Activated naive CD4-positive, alpha-beta T cell treated with anti-CD3 and anti-CD28 coated beads for 36 hours (primary cell): ENCODE data around the gene CACNA1C. TPM values are rescaled to one million over a fixed set of nuclear protein-coding genes. Genes with fewer than 3 reads are reported as not detected.

Source experiments
- CTCF ChIA-PET: fragments of 350-600 bp; sonication (Branson Sonifier 250); formaldehyde crosslinking; loops from one replicate; lab custom pipeline; 2021; ENCODE audit warnings: antibody characterized with exemption; lab: Charles Lee
- DNase-seq: peaks from one replicate; pipeline ENCODE4 v3.0.0-alpha.2; 2020
- H3K27ac Mint-ChIP-seq: one replicate; pipeline ENCODE4 v1.8.0; 2021; ENCODE audit warnings: mild to moderate bottlenecking, mixed read lengths
- H3K27me3 Mint-ChIP-seq: one replicate; pipeline ENCODE4 v1.8.0; 2021; ENCODE audit warnings: low read depth, mixed read lengths
- H3K36me3 Mint-ChIP-seq: one replicate; pipeline ENCODE4 v1.8.0; 2021; ENCODE audit warnings: low read depth, mixed read lengths
- H3K4me1 Mint-ChIP-seq: one replicate; pipeline ENCODE4 v1.8.0; 2021; ENCODE audit warnings: low read depth, mixed read lengths
- H3K4me3 Mint-ChIP-seq: one replicate; pipeline ENCODE4 v1.8.0; 2021; ENCODE audit warnings: mild to moderate bottlenecking, moderate library complexity, mixed read lengths
- H3K9me3 Mint-ChIP-seq: one replicate; pipeline ENCODE4 v1.8.0; 2021; ENCODE audit warnings: mixed read lengths
- intact Hi-C: fragments of 100-400 bp; cut with micrococcal nuclease; formaldehyde crosslinking; loops from one replicate; pipeline ENCODE4 v1.15.1; 2023
- total RNA-seq, 2 experiments: library from RNA; stranded (reverse); gene quantifications; one replicate each; pipeline ENCODE4 v1.2.3, GENCODE V29; 2021

The CACNA1C gene
- total RNA-seq, 2 experiments from 2014 or later, result 0.02 to 0.12 TPM

DNA sequence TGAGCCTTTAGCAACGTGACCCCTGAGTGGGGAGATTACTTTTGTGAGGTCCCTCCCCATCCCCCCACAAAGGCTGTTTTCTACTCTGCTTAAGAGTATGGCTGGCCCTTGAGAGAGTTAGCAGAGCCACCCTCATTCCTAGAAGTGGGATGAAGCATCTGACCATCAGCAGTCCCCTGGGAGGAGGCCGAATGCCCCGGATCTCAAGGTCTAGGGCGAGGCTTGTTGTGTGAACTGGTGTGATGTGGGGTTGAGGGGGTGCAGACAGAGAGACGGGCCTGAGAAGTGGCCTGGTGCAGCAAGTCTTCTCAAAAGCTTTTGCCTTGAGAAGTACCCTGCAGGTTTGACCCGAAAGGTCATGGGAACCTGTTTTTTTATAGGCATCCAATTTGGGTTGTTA, 589.0 kb downstream of the CACNA1C start:
- peaks cover 20% of the 10 kb centered on the region for H3K27me3 Mint-ChIP-seq
- DNase-seq, result no peak
- CTCF ChIA-PET, result no interaction called here
- H3K27ac Mint-ChIP-seq, result no peak overlapping the region
- H3K36me3 Mint-ChIP-seq, result no peaks in the 10 kb centered on the region
- H3K9me3 Mint-ChIP-seq, result no peaks in the 10 kb centered on the region
- H3K4me3 Mint-ChIP-seq, result no peak overlapping the region
- intact Hi-C loops, result no loop called here
- peaks cover 16% of the 10 kb centered on the region for H3K4me1 Mint-ChIP-seq

DNA sequence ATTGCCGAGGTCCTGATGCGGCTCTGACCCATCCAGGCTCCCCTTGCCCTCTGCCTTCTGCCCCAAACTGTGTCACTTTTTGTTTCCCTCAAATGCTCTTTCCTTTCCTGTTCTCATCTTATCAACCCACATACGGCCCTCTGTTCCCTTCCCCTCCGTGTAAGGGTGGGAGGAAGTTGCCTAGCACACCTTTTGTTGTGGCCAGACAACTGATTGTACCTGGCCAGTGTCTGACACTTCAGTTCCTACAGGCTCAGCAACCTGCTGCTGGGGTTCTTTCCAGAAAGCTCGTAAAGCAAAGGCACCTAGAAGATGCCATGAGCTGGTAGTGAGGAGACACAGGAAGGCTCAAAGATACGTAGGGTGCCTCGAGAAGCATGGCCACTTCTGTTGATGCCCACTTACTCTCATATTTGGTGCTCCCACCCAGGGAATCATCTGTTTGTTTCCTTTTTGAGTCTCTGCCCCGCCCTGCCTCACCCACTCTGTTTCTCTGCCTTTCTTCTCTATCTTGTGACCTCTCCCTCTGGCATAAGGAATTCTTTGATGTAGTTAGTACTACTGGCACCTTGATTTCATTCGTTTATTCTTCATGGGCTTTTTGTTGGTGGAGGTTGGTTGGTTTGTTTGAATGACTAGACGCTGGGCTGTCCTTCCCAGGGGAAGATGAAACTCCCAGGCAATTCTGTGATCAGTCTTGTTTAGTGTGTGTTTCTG, 589.5 kb downstream of the CACNA1C start:
- Mint-ChIP-seq H3K9me3 (no peaks in the 10 kb centered on the region), H3K36me3 (no peaks in the 10 kb centered on the region), H3K27ac (no peak overlapping the region), H3K27me3 (peaks cover 20% of the 10 kb centered on the region), H3K4me1 (peaks cover 16% of the 10 kb centered on the region), H3K4me3 (no peak overlapping the region)
- CTCF ChIA-PET, result no interaction called here
- peak; percentile 26 for DNase-seq
- intact Hi-C loops, result no loop called here

DNA sequence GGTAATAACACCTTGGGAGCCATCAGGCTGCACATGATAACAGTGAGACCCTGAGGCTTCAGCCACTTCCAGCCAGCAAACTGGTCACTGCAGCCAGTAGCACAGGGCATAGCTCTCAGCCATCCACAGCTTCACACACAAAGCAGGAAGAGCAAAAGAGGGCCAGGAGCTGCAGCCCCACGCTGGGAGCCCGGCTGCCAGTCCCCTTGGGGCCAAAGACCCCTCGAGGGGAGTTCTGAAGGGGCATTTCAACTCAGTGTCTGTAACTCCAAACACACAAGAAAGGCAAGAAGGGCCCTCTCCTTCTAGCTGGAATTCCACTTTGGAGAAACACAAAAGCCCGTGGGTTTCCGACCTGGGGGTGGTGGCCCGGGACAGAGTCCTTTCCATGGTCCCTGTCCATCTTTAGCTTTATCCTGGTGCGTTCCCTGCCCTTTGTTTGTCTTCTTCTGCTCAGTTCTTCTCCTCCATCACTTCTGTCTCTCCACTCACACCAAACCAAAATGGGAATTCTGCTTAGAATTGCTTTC, 590.2 kb downstream of the CACNA1C start:
- CTCF ChIA-PET, result no interaction called here
- H3K27me3 Mint-ChIP-seq, result peaks cover 20% of the 10 kb centered on the region
- no peaks in the 10 kb centered on the region for H3K36me3 Mint-ChIP-seq
- DNase-seq, result no peak
- H3K4me3 Mint-ChIP-seq, result no peak overlapping the region
- intact Hi-C loops, result no loop called here
- no peaks in the 10 kb centered on the region for H3K9me3 Mint-ChIP-seq
- H3K4me1 Mint-ChIP-seq, result peaks cover 16% of the 10 kb centered on the region
- no peak overlapping the region for H3K27ac Mint-ChIP-seq

DNA sequence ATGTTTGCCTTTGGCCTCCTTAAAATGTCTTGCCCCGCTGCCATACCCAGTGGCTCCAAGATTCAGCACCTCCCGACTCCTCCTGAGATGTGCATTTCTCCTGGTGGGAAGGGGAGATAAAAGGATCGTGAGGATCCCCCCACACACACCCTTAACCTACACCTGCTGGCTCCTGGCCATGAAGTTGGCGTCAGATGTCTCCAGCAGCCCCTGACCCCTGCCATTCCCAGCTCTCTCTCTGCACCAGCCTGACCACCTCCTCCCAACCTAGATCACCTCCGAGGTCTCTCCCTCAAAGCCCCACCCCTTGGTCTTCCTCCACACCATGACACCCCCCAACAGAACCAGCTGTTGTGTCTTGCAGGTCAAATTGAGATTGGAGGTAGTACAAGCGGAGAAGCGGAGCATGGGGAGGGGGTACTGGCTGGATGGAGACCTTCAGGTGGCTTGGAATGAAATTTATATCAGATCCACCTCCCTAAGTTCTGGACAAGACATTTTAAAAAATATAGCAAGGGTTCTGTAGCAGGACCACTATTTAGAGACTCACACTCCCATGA, 590.9 kb downstream of the CACNA1C start:
- H3K4me3 Mint-ChIP-seq, result no peak overlapping the region
- CTCF ChIA-PET, result no interaction called here
- H3K27ac Mint-ChIP-seq, result no peak overlapping the region
- no peaks in the 10 kb centered on the region for H3K9me3 Mint-ChIP-seq
- H3K36me3 Mint-ChIP-seq, result no peaks in the 10 kb centered on the region
- no peak for DNase-seq
- H3K4me1 Mint-ChIP-seq, result peaks cover 16% of the 10 kb centered on the region
- intact Hi-C loops, result no loop called here
- H3K27me3 Mint-ChIP-seq, result peaks cover 25% of the 10 kb centered on the region

DNA sequence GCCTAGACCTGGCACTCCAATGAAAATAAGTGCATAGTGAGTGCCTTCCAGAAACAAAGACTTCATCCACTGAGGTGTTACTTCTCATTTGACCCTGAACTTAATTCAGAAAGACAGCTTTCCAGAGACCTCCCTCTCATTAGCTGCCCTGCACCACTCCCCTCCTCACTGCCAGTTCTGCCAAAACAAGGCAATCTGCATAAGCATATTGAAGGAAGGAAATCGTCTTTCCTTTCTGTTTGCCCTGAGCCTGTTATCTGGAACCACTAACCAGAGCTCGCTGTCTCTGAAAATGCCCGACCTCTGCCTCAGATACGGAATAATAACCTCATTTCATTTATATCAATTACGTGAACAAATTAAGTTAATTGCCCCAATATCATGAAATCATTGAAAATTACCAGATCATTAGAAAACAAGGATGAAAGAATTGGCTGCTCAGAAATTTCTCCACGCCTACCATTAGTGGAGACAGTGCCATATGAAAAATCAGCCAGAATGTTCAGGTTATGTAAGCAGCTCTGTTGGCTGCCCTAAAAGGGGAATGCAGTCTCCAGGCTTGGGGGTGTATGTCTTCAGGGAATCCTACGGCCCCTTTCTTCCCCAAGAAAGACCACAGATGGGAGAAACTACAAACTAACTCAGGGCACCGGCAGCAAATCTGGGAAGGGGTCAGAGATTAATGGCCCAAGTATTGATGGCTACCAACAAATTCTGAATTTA, 592.1 kb downstream of the CACNA1C start:
- no peak overlapping the region for H3K4me3 Mint-ChIP-seq
- no peak overlapping the region for H3K27ac Mint-ChIP-seq
- H3K36me3 Mint-ChIP-seq, result no peaks in the 10 kb centered on the region
- peaks cover 16% of the 10 kb centered on the region for H3K4me1 Mint-ChIP-seq
- intact Hi-C loops, result no loop called here
- no peaks in the 10 kb centered on the region for H3K9me3 Mint-ChIP-seq
- no peak for DNase-seq
- H3K27me3 Mint-ChIP-seq, result peaks cover 29% of the 10 kb centered on the region
- CTCF ChIA-PET, result interaction anchor here (1.3 kb wide), 1 partner anchor 139 kb away, joined by 3 read pairs; no protein-coding TSS in a partner anchor

DNA sequence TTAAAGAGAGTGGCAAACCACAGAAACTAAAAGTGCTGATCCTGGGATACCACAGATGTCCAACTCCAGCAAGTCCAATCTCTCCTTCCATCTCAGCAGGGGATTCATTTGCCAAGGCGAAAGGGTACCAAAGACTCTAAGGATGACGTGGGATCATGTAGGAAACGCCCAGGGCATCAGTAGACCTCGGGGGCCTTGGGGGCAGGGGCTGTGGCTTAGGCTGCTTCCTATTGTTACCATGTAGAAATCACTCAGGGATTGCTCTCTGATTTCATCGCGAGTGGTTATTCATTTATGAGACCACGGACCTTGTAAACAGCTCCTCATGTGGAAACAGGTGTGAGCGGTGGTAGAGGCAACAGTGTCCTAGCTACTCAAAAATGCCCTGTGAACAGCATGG, 592.7 kb downstream of the CACNA1C start:
- Mint-ChIP-seq H3K36me3 (no peaks in the 10 kb centered on the region), H3K4me3 (no peak overlapping the region), H3K27ac (no peak overlapping the region), H3K27me3 (peaks cover 32% of the 10 kb centered on the region), H3K4me1 (peaks cover 16% of the 10 kb centered on the region), H3K9me3 (no peaks in the 10 kb centered on the region)
- CTCF ChIA-PET, result interaction anchor here (1.3 kb wide), 1 partner anchor 139 kb away, joined by 3 read pairs; no protein-coding TSS in a partner anchor
- DNase-seq, result no peak
- intact Hi-C loops, result no loop called here

DNA sequence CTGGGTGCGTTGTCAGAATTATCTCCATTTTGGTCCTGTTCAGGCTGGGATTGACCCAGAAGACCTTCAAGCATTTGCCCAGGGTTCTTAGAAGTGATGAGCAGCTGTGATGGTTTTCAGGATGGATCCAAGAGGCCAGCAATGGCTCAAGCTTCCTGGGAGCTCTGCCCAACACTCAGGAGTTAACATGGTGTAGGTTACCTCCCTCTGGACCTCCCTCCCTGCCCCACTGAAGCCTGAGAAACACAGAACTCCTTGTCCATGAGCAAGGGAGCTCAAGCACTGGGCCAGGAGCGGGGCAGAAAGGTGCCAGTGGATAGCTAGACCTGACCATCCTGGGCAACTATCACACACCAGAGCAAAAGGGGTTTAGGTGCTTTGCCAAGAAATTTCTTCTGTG, 593.6 kb downstream of the CACNA1C start:
- Mint-ChIP-seq H3K36me3 (no peaks in the 10 kb centered on the region), H3K9me3 (no peaks in the 10 kb centered on the region), H3K4me1 (peaks cover 13% of the 10 kb centered on the region), H3K4me3 (no peak overlapping the region), H3K27ac (no peak overlapping the region), H3K27me3 (peaks cover 32% of the 10 kb centered on the region)
- intact Hi-C loops, result no loop called here
- CTCF ChIA-PET, result interaction anchor here (0.6 to 1.3 kb wide), 4 partner anchors 13 to 138 kb away, joined by 3 to 4 read pairs (median 4); no protein-coding TSS in a partner anchor
- DNase-seq, result no peak

DNA sequence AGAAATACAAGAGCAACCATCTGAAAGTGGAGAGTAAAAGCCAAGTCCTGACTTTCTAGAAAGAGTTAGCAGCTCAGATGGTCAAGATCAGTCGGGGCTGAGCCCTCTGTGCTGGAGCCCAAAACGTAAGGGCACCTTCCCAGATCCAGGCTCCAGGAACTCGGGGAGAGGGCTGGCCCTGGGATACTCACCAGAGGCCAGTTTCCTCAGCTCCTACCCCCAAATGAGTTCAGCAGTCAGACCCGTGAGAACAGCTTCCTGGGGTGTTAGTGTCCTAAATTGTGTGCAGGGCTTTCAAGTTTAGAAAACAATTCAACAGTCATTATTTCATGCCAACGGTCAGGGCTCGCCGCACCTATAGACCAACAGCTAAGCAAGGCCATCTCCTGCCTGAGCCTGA, 594.4 kb downstream of the CACNA1C start:
- Mint-ChIP-seq H3K27ac (no peak overlapping the region), H3K9me3 (no peaks in the 10 kb centered on the region), H3K4me1 (peaks cover 7% of the 10 kb centered on the region), H3K4me3 (no peak overlapping the region), H3K27me3 (peaks cover 32% of the 10 kb centered on the region), H3K36me3 (no peaks in the 10 kb centered on the region)
- intact Hi-C loops, result no loop called here
- CTCF ChIA-PET, result no interaction called here
- DNase-seq, result no peak

DNA sequence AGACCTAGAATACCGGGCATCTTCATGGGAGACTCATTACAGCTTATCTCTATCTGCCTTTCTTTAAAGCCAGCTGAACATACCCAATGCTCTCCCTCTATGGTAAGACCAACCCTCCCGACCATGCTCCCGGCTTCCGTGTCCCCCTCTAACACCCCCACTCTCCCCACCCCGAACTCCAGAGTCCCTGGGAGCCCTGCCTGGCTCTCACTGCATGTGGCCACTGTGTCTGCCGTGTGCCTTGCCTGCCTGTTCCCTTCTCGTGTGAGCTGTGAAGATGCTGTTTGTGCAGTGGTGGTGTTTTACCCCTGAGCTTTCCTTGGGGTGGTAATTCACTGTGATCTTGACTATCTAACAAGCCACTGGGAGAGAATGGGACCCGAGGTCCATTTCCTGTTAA, 595.6 kb downstream of the CACNA1C start:
- no peak for DNase-seq
- Mint-ChIP-seq H3K9me3 (no peaks in the 10 kb centered on the region), H3K27ac (no peak overlapping the region), H3K36me3 (no peaks in the 10 kb centered on the region), H3K27me3 (peaks cover 32% of the 10 kb centered on the region), H3K4me1 (no peaks in the 10 kb centered on the region), H3K4me3 (no peak overlapping the region)
- CTCF ChIA-PET, result interaction anchor here (0.6 kb wide), 1 partner anchor 192 kb away, joined by 3 read pairs; no protein-coding TSS in a partner anchor
- intact Hi-C loops, result no loop called here

DNA sequence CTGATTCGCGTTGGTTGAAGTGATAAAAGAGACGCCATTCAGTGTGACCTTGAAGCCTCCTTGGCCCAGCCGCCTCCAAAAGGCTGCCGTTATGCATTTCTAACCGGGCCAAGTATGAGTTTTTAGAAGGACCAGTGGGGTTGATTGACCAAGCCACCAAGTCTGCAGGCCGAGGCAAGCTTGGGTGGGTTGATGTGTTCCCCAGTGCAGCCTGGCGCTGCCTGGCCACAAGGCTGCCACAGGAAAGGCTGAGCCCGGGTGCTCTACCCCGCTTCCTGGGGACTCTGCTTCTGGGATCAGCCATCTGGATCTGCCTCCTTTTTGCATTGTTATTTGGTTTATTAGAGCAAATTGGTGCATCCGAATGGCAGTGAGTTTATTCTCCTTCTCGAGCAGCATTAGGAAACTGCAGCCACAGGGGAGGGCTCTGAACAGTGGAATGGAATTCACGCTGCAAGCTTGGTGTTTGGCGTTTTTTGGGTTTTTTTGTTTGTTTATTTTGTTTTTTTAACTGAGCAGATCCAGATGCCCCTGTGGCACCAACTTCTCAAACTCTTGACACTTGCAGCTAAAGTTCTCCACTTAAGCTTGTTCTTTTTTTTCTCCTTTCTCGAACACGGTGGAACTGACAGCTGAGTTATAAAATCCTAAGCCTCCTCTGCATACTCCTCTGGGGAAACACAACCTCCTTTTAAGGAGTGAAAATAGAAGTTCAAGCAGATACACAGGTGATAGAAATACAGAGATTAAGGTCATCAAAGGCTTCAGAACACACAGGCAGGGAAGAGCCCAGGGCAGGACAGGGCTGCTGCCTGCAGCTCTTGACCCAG, 596.6 kb downstream of the CACNA1C start:
- no peaks in the 10 kb centered on the region for H3K36me3 Mint-ChIP-seq
- DNase-seq, result no peak
- CTCF ChIA-PET, result no interaction called here
- intact Hi-C loops, result no loop called here
- H3K4me3 Mint-ChIP-seq, result no peak overlapping the region
- H3K4me1 Mint-ChIP-seq, result no peaks in the 10 kb centered on the region
- H3K27ac Mint-ChIP-seq, result no peak overlapping the region
- H3K9me3 Mint-ChIP-seq, result no peaks in the 10 kb centered on the region
- H3K27me3 Mint-ChIP-seq, result peaks cover 28% of the 10 kb centered on the region

DNA sequence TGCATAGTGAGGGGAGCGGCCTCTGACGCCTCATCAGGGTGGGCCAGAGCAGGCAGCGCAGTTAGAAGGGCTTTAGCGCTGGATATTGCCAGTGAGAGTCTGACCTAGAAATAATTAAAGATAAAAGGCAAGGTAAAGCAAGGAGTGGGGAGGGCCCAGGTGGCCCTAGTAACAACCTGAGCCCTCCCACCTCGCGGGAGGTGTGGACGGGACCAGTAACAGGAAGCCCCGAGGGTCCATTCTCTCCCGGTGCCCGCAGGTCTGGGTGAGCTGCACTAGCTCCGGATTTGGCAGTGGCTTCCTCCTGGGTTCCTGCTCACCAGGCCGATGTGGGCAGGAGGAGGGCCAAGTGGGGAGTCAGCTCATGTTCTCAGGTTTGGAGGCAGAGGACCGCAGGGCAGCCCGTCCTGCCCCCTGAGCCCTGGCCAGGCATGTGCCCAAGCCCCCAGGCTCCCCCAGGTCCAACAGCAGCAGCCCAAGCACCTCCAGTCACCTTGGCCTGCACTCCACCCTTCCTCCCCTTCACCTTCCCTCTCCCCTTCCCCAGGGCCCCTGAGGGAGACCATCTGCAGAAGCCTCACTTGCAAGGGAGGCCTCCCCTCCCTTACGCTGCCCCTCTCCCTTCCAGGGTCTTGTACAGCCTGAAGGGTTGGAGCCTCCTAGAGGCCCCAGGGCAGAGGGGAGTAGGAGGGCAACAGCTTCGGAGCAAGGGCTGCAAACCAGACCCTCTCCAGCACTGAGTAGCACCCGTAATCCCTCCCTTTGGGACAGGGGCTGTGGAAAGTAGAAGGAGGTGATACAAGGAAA, 597.7 kb downstream of the CACNA1C start:
- DNase-seq, result no peak
- CTCF ChIA-PET, result no interaction called here
- Mint-ChIP-seq H3K27ac (no peak overlapping the region), H3K27me3 (peaks cover 21% of the 10 kb centered on the region), H3K9me3 (no peaks in the 10 kb centered on the region), H3K4me1 (no peaks in the 10 kb centered on the region), H3K36me3 (no peaks in the 10 kb centered on the region), H3K4me3 (no peak overlapping the region)
- intact Hi-C loops, result no loop called here
